B cell (primary cell): ENCODE results near the gene CCL3. TPM values are rescaled to one million over a fixed set of nuclear protein-coding genes. Genes with fewer than 3 reads are reported as not detected.
A peak's percentile ranks its signal among the peaks of the same experiment; 100 is the strongest.

Experiments
- ATAC-seq: fragments of 200-7000 bp; cut with Tn5 transposase; one replicate; pipeline ENCODE4 v1.10.0; 2021; ENCODE audit warnings: low read depth, mild to moderate bottlenecking, moderate number of reproducible peaks, moderate library complexity
- CTCF ChIA-PET: fragments of 350-600 bp; sonication (Branson Sonifier 250); formaldehyde crosslinking; loops from one replicate; lab custom pipeline; 2021; ENCODE audit warnings: antibody characterized with exemption, inconsistent platforms; lab: Charles Lee
- POLR2A ChIA-PET: fragments of 350-600 bp; sonication (Branson Sonifier 250); formaldehyde crosslinking; loops from one replicate; lab custom pipeline; 2021; ENCODE audit warnings: antibody characterized with exemption; lab: Charles Lee
- DNase-seq: peaks from one replicate; pipeline ENCODE4 v3.0.0; 2013
- H2AFZ ChIP-seq: 2 replicates; pipeline ENCODE4 v1.6.1; 2012; ENCODE audit warnings: mild to moderate bottlenecking, low read depth, low read length; ENCODE audit not compliant: insufficient read depth, poor library complexity, severe bottlenecking
- H3K27ac ChIP-seq, 2 donors: 1 replicate in 1 of 2; 2 replicates in 1 of 2; pipeline ENCODE4 v1.5.1; 2012 to 2013; ENCODE audit warnings: low read length in 2 of 2, mild to moderate bottlenecking in 2 of 2, moderate library complexity in 1 of 2
- H3K27me3 ChIP-seq, 4 experiments: fragments of 200-600 bp in 1 of 4; sonication (generic) in 1 of 4; replicated peaks in 1 of 4; 1 replicate in 2 of 4; 2 replicates in 2 of 4; pipeline versions ENCODE4 v1.6.1 to v1.7.0; 2013 to 2016; ENCODE audit warnings: low read length in 3 of 4, mild to moderate bottlenecking in 2 of 4, mixed read lengths in 1 of 4, moderate library complexity in 1 of 4; ENCODE audit not compliant: insufficient read depth in 4 of 4, control insufficient read depth in 3 of 4; ENCODE audit errors: control extremely low read depth in 1 of 4
- H3K36me3 ChIP-seq, 2 experiments: replicated peaks in 1 of 2; 1 replicate in 1 of 2; 2 replicates in 1 of 2; pipeline versions ENCODE4 v1.6.1 to v1.7.1; 2013; ENCODE audit warnings: low read length in 1 of 2; ENCODE audit not compliant: insufficient read depth in 2 of 2, control insufficient read depth in 1 of 2; ENCODE audit errors: control extremely low read depth in 1 of 2, extremely low read depth in 1 of 2
- H3K4me1 ChIP-seq, 2 donors: fragments of 200-600 bp in 1 of 2; sonication (generic) in 1 of 2; 1 replicate in 1 of 2; 2 replicates in 1 of 2; pipeline versions ENCODE4 v1.5.1 to v1.6.1; 2013 to 2017; ENCODE audit warnings: low read length in 2 of 2; ENCODE audit not compliant: control insufficient read depth in 2 of 2, insufficient read depth in 2 of 2
- H3K4me2 ChIP-seq: replicated peaks from 2 replicates; pipeline ENCODE3; 2012; ENCODE audit warnings: mild to moderate bottlenecking, low read depth, low read length; ENCODE audit not compliant: poor library complexity, severe bottlenecking
- H3K4me3 ChIP-seq, 5 experiments: fragments of 200-600 bp in 1 of 5; sonication (generic) in 1 of 5; 1 replicate in 3 of 5; 2 replicates in 2 of 5; pipeline versions ENCODE4 v1.5.1 to v1.7.0; 2011 to 2016; ENCODE audit warnings: low read length in 4 of 5, mild to moderate bottlenecking in 4 of 5, low read depth in 2 of 5, control low read depth in 1 of 5, moderate library complexity in 1 of 5; ENCODE audit not compliant: insufficient read depth in 1 of 5; ENCODE audit errors: control extremely low read depth in 1 of 5, extremely low read depth in 1 of 5
- H3K79me2 ChIP-seq: fragments of 200-600 bp; sonication (generic); one replicate; pipeline ENCODE4 v1.6.0; 2016; ENCODE audit warnings: low read length; ENCODE audit not compliant: control insufficient read depth, insufficient read depth
- H3K9ac ChIP-seq: fragments of 200-600 bp; sonication (generic); 2 replicates; pipeline ENCODE4 v1.6.1; 2017; ENCODE audit warnings: mild to moderate bottlenecking, low read length, moderate library complexity
- H3K9me3 ChIP-seq, 3 donors: one replicate each; pipeline versions ENCODE4 v1.6.1 to v1.7.1; 2013; ENCODE audit warnings: low read length in 2 of 3; ENCODE audit not compliant: control insufficient read depth in 2 of 3, insufficient read depth in 1 of 3; ENCODE audit errors: control extremely low read depth in 1 of 3
- H4K20me1 ChIP-seq: 2 replicates; pipeline ENCODE4 v1.6.0; 2012; ENCODE audit warnings: mild to moderate bottlenecking, low read length; ENCODE audit not compliant: insufficient read depth, control insufficient read depth, poor library complexity, severe bottlenecking
- H3K27ac Mint-ChIP-seq: one replicate; pipeline ENCODE4 v1.8.0; 2021; ENCODE audit warnings: mixed read lengths
- H3K27me3 Mint-ChIP-seq: one replicate; pipeline ENCODE4 v1.8.0; 2021; ENCODE audit warnings: mixed read lengths
- H3K4me1 Mint-ChIP-seq: one replicate; pipeline ENCODE4 v1.8.0; 2021; ENCODE audit warnings: mixed read lengths
- H3K4me3 Mint-ChIP-seq: one replicate; pipeline ENCODE4 v1.8.0; 2021; ENCODE audit warnings: mixed read lengths
- H3K9me3 Mint-ChIP-seq: one replicate; pipeline ENCODE4 v1.8.0; 2022; ENCODE audit warnings: mixed read lengths; ENCODE audit not compliant: insufficient read depth
- EZH2 ChIP-seq: IDR thresholded peaks from 2 replicates; pipeline ENCODE4 v1.6.1; 2012; ENCODE audit warnings: borderline replicate concordance, low read depth, mild to moderate bottlenecking, moderate library complexity, low read length; ENCODE audit not compliant: insufficient read depth, poor library complexity, severe bottlenecking
- WGBS: methylation state at CpG from one replicate; pipeline ENCODE4 v1.1.5; 2013; ENCODE audit warnings: missing lambda C conversion rate; ENCODE audit not compliant: insufficient coverage; 5-methylcytosine and 5-hydroxymethylcytosine counted together
- intact Hi-C: fragments of 100-400 bp; cut with micrococcal nuclease; formaldehyde crosslinking; loops from one replicate; pipeline ENCODE4 v1.10.0; 2022
- polyA minus RNA-seq: library from RNA; depleted of rRNA, polyadenylated mRNA; stranded (reverse); fragments of >200 nt; gene quantifications from 2 replicates; pipeline ENCODE4 v1.2.3, GENCODE V29; 2012
- polyA plus RNA-seq: library from polyadenylated mRNA; depleted of rRNA; stranded (reverse); fragments of >200 nt; gene quantifications from 2 replicates; pipeline ENCODE4 v1.2.3, GENCODE V29; 2012
- total RNA-seq, 2 donors: library from RNA; stranded (reverse); fragments of 120-200 nt in 1 of 2; gene quantifications; 1 replicate in 1 of 2; 2 replicates in 1 of 2; pipeline versions ENCODE4 v1.2.3 to v1.2.4, GENCODE V29; 2013 to 2022
- TF ChIP-seq, protein P1 (sequence below): fragments of 200-600 bp; IDR thresholded peaks from one replicate; pipeline ENCODE4 v1.8.0; 2022; ENCODE audit warnings: antibody characterized with exemption, mild to moderate bottlenecking

Gene CCL3
- 4.5 and 5.7 TPM in 2 replicates for total RNA-seq
- total RNA-seq (2013), result 22.5 TPM
- 31.3 and 54.5 TPM in 2 replicates for polyA plus RNA-seq
- polyA minus RNA-seq, result 9.3 and 42.4 TPM in 2 replicates

- H2AFZ ChIP-seq, result no peak within 1 kb of the TSS
Observed at GRCh38 chr17:36089888-36090836, at the start of gene CCL3. TSS of gene CCL3 (minus strand) at chr17:36090143. CDS start at chr17:36090058, 85 bp downstream.

More at GRCh38 chr17:36089888-36090836, at the start of gene CCL3:
- Histone ChIP-seq H3K4me1 (peaks cover 50 to 55% of the 10 kb centered on the region in 2 donors), H3K27ac (peak within 1 kb of the TSS; percentile 58 to 85), H3K4me2 (peak within 1 kb of the TSS; percentile 70), H3K9me3 (peaks cover 0 to 6% (median 0%) of the 10 kb centered on the region in 3 donors), H3K79me2 (no peaks in the 10 kb centered on the region), H3K27me3 (no peaks in the 10 kb centered on the region), H3K9ac (peak within 1 kb of the TSS; percentile 44), H3K4me3 (peak within 1 kb of the TSS; percentile 32 to 43 (median 36)), H4K20me1 (no peaks in the 10 kb centered on the region), H3K36me3 (no peaks in the 10 kb centered on the region)
- Mint-ChIP-seq H3K27ac (peak within 1 kb of the TSS; percentile 87), H3K9me3 (no peaks in the 10 kb centered on the region), H3K4me1 (peaks cover 70% of the 10 kb centered on the region), H3K4me3 (peak within 1 kb of the TSS; percentile 89), H3K27me3 (no peaks in the 10 kb centered on the region)
- CTCF ChIA-PET, result interaction anchor here (0.9 to 2.1 kb wide), 9 partner anchors 13 to 114 kb away, joined by 3 to 11 read pairs (median 4); partner anchors contain the start of gene CCL4
- ATAC-seq (peak; percentile 79), DNase-seq (peak; percentile 84)
- POLR2A ChIA-PET, result interaction anchor here (0.6 to 1.3 kb wide), 2 partner anchors 13 to 526 kb away, joined by 4 read pairs; no protein-coding TSS in a partner anchor
- intact Hi-C loops, result loop anchor here (1.0 to 2.0 kb wide), 3 partner anchors 13 to 59 kb away; partner anchors contain the start of gene CCL4
- WGBS, result 0% methylated on average over 4 of the region's 9 CpGs
- TF ChIP-seq, protein P1, sequence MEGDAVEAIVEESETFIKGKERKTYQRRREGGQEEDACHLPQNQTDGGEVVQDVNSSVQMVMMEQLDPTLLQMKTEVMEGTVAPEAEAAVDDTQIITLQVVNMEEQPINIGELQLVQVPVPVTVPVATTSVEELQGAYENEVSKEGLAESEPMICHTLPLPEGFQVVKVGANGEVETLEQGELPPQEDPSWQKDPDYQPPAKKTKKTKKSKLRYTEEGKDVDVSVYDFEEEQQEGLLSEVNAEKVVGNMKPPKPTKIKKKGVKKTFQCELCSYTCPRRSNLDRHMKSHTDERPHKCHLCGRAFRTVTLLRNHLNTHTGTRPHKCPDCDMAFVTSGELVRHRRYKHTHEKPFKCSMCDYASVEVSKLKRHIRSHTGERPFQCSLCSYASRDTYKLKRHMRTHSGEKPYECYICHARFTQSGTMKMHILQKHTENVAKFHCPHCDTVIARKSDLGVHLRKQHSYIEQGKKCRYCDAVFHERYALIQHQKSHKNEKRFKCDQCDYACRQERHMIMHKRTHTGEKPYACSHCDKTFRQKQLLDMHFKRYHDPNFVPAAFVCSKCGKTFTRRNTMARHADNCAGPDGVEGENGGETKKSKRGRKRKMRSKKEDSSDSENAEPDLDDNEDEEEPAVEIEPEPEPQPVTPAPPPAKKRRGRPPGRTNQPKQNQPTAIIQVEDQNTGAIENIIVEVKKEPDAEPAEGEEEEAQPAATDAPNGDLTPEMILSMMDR, result no peak
- no peak for TF ChIP-seq EZH2
